Activated T-helper 1 cell treated with anti-CD3 and anti-CD28 coated beads, Interleukin-12 subunit alpha, Interleukin-12 subunit beta, Interleukin-2, Interleukin-4 antibody, amounts not matched to agents 30 ng/mL and 10 ng/mL and 1 ng/mL, durations not matched to agents 14 hours and 24 hours and 36 hours (primary cell): Measurements from ENCODE around the gene SYNE1. TPM values are rescaled to one million over a fixed set of nuclear protein-coding genes. Genes with fewer than 3 reads are reported as not detected.
A peak's percentile ranks its signal among the peaks of the same experiment; 100 is the strongest.

Experiments
- DNase-seq: peaks from one replicate; pipeline ENCODE4 v3.0.0; 2021; ENCODE audit warnings: low spot score
- H3K27ac Mint-ChIP-seq: one replicate; pipeline ENCODE4 v1.8.0; 2021; ENCODE audit warnings: mild to moderate bottlenecking, mixed read lengths
- H3K27me3 Mint-ChIP-seq: one replicate; pipeline ENCODE4 v1.8.0; 2022; ENCODE audit warnings: mild to moderate bottlenecking, moderate library complexity, mixed read lengths; ENCODE audit not compliant: insufficient read depth
- H3K36me3 Mint-ChIP-seq: one replicate; pipeline ENCODE4 v1.8.0; 2021; ENCODE audit warnings: low read depth, mixed read lengths
- H3K4me1 Mint-ChIP-seq: one replicate; pipeline ENCODE4 v1.8.0; 2021; ENCODE audit warnings: low read depth, mixed read lengths
- H3K4me3 Mint-ChIP-seq: one replicate; pipeline ENCODE4 v1.8.0; 2021; ENCODE audit warnings: mild to moderate bottlenecking, moderate library complexity, mixed read lengths
- H3K9me3 Mint-ChIP-seq: one replicate; pipeline ENCODE4 v1.8.0; 2021; ENCODE audit warnings: mixed read lengths
- intact Hi-C: fragments of 100-400 bp; cut with micrococcal nuclease; formaldehyde crosslinking; loops from one replicate; pipeline ENCODE4 v1.15.1; 2024
- total RNA-seq: library from RNA; stranded (reverse); gene quantifications from 2 replicates; pipeline ENCODE4 v1.2.3, GENCODE V29; 2022

SYNE1 gene
- total RNA-seq, 1 donor from 2014 or later, result 16.0 TPM

DNA sequence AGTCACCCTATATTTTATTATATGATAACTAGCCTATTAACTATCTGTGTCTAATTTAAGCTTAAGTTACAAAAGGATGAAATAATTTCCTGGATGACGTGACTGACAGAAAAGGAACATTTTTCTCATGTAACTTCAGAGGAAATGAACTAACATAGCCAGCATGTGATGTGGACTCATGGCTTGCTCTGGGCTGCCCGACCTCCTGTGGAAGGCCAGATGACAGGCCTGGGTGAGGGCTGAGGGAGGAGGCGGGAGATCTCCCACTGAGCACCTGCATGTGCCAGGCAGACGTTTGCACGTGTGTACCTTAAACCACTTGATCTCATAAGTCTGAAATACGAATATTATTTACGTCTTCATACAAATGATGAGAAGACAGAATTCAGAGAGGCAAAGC lies 321.1 kb downstream of the SYNE1 start:
- Mint-ChIP-seq H3K9me3 (no peaks in the 10 kb centered on the region), H3K4me3 (no peak overlapping the region), H3K36me3 (no peaks in the 10 kb centered on the region), H3K27me3 (peaks cover 31% of the 10 kb centered on the region), H3K4me1 (no peaks in the 10 kb centered on the region), H3K27ac (no peak overlapping the region)
- no peak for DNase-seq
- intact Hi-C loops, result no loop called here

DNA sequence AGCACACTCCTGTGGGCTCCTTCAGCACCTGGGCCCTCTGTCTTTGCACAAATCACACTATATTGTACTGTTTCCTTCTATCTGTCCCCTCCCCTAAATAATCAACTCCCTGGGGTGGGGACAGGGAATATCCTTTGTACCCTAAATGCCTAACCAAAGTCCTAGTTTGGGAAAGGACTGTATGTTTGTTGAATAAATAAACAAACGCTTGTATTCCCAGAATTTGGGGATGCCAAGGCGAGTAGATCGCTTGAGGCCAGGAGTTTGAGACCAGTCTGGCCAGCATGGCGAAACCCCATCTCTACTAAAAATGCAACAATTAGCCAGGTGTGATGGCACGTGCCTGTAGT lies 322.7 kb downstream of the SYNE1 start:
- Mint-ChIP-seq H3K4me1 (peaks cover 14% of the 10 kb centered on the region), H3K27me3 (peaks cover 26% of the 10 kb centered on the region), H3K36me3 (no peaks in the 10 kb centered on the region), H3K27ac (no peak overlapping the region), H3K9me3 (no peaks in the 10 kb centered on the region), H3K4me3 (no peak overlapping the region)
- intact Hi-C loops, result no loop called here
- no peak for DNase-seq

DNA sequence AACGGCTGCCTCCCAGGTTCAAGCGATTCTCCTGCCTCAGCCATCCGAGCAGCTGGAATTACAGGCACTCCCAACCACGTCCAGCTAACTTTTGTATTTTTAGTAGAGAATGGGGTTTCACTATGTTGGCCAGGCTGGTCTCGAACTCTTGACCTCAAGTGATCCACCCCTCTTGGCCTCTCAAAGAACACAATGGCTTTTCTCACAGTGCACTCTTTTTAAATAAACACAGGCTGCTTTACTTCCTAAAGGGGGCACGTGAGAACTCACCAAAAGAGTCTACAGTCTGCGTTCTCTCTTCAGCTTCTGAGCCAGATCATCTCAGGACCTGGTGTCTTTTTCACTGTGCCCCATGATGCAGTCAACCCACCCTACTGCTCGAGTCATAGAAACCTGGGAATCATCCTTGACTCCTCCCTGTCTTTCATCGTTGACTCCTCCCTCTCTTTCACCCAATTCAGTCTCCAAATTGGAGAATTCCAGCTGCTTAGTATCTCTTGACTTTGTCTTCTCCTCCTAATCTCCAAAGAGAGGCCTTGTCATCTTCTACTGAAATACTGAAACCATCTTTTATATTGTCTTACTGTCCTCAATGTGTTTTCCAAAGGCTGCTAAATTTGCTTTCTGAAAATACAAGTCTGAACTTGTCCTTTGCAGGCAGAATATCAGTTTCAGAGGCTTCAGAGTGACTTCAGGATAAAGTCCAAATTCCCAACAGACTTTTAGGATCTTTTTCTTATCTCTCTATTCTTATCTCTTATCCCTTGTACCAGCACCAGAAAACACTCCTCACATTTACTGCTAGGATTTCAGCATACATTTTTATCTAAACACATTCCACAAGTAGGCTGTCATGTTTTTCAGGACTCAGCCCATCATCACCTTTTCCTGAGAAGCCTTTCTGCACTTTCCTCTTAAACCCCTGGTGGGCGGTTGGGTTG lies 323.4 kb downstream of the SYNE1 start:
- intact Hi-C loops, result no loop called here
- H3K9me3 Mint-ChIP-seq, result no peaks in the 10 kb centered on the region

DNA sequence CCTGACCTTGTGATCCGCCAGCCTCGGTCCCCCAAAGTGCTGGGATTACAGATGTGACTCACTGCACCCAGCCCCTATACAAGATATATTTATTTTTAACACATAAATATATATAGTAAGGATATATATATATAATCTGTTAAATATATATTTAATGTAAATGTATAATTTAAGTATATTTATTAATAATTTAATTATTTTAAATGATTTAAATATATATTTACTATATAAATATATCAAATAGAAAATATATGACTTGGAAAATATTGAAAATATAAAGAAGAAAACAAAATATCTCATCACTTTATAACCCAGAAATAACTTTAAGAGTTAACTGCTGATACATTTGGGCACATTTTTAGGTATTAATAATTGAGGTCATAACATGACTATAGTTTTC lies 324.7 kb downstream of the SYNE1 start:
- Mint-ChIP-seq H3K27me3 (peaks cover 16% of the 10 kb centered on the region), H3K9me3 (no peaks in the 10 kb centered on the region), H3K36me3 (no peaks in the 10 kb centered on the region), H3K4me1 (peaks cover 25% of the 10 kb centered on the region), H3K4me3 (no peak overlapping the region), H3K27ac (no peak overlapping the region)
- intact Hi-C loops, result no loop called here
- no peak for DNase-seq

More for the DNA sequence above, 323.4 kb downstream of the SYNE1 start:
- Mint-ChIP-seq H3K4me3 (no peak overlapping the region), H3K36me3 (no peaks in the 10 kb centered on the region), H3K27me3 (peaks cover 26% of the 10 kb centered on the region), H3K27ac (no peak overlapping the region), H3K4me1 (peaks cover 19% of the 10 kb centered on the region)
- DNase-seq, result no peak

DNA sequence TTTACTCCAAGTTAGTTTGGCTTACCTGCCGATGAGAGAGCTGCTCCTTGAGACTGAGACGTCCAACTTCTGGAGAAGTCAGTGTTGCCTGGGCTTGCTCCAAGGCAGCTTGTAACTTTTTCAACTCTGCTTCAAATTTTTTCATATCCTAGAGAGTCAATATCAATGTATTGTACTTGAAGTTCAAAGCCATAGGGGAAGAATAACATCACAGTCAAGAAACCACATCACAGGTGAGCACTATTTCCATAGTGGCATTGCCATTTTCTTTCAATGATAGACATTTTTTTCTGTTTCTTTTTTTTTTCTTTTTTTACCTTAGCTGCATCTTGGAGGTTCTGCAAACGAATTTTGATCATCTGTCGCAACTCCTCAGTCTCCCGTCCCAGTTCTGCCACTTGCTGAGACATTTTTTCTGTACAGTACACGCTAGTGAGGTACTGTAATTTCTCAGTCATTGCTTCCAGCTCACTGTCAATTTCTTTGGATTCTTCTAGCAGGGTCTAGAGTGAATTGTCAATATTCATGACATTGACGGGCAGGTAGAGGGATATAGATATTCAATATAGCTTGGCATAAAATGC lies 326.7 kb downstream of the SYNE1 start:
- intact Hi-C loops, result no loop called here
- no peak overlapping the region for H3K27ac Mint-ChIP-seq
- no peaks in the 10 kb centered on the region for H3K9me3 Mint-ChIP-seq
- peaks cover 7% of the 10 kb centered on the region for H3K27me3 Mint-ChIP-seq
- H3K36me3 Mint-ChIP-seq, result no peaks in the 10 kb centered on the region
- no peak for DNase-seq
- peaks cover 25% of the 10 kb centered on the region for H3K4me1 Mint-ChIP-seq
- H3K4me3 Mint-ChIP-seq, result no peak overlapping the region

DNA sequence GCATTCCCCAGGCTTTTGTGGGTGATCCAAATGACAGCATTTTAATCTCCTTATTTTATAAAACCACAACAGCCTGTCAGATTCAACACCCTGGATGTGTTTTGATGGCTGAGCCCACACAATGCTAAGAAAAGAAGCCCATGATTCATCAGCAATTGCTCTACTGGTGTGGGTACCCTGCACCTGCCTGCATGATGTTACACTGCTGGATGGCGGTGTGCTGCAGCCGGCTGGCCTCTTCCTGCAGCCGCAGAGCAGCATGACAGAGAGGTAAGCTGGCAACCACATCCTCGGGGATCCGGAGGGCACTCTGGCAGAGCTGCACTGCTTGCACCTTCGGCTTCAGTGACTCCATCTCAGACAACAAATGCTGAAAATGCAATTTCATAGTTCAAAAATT lies 327.5 kb downstream of the SYNE1 start:
- no peaks in the 10 kb centered on the region for H3K9me3 Mint-ChIP-seq
- peaks cover 25% of the 10 kb centered on the region for H3K4me1 Mint-ChIP-seq
- intact Hi-C loops, result no loop called here
- H3K27me3 Mint-ChIP-seq, result peaks cover 9% of the 10 kb centered on the region
- no peak overlapping the region for H3K4me3 Mint-ChIP-seq
- DNase-seq, result peak; percentile 43
- no peaks in the 10 kb centered on the region for H3K36me3 Mint-ChIP-seq
- no peak overlapping the region for H3K27ac Mint-ChIP-seq

DNA sequence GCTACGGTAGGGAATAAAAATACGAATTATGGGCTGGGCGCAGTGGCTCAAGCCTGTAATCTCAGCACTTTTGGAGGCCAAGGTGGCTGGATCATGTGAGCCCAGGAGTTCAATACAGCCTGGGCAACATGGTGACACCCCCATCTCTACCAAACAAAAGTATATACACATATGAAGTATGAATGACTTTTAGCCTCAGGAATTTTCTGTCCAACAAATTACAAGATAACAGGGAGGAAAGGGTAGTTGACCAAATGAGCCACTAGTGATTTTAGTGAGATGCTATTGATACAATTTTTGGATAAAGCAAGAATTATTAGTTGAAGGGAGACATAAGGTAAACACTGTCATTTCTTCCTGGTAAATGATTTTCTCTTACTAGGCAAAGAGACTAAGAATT lies 328.2 kb downstream of the SYNE1 start:
- DNase-seq, result no peak
- Mint-ChIP-seq H3K9me3 (no peaks in the 10 kb centered on the region), H3K4me3 (no peak overlapping the region), H3K4me1 (peaks cover 25% of the 10 kb centered on the region), H3K36me3 (no peaks in the 10 kb centered on the region), H3K27me3 (peaks cover 12% of the 10 kb centered on the region), H3K27ac (no peak overlapping the region)
- intact Hi-C loops, result no loop called here

DNA sequence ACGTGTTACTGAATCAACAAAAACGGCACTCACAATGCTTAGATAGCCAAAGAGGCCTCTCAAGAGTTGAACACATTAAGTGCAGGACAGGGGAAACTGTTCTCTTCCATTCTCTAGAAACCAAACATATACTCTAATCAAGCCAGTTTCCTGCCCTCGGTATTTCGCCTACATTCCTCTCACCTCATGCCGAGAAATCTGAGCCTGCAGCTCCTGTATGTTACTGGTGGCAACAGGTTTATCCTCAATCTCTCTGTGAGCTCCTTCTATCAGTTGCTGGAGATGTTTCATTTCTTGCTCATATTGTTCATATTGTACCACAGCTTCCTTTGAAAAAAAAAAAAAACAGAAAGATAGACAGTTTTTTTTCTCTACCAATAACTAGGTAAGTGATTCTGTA lies 328.9 kb downstream of the SYNE1 start:
- no peaks in the 10 kb centered on the region for H3K9me3 Mint-ChIP-seq
- intact Hi-C loops, result no loop called here
- no peak overlapping the region for H3K4me3 Mint-ChIP-seq
- DNase-seq, result no peak
- H3K36me3 Mint-ChIP-seq, result no peaks in the 10 kb centered on the region
- H3K27ac Mint-ChIP-seq, result no peak overlapping the region
- peaks cover 12% of the 10 kb centered on the region for H3K27me3 Mint-ChIP-seq
- peaks cover 25% of the 10 kb centered on the region for H3K4me1 Mint-ChIP-seq

DNA sequence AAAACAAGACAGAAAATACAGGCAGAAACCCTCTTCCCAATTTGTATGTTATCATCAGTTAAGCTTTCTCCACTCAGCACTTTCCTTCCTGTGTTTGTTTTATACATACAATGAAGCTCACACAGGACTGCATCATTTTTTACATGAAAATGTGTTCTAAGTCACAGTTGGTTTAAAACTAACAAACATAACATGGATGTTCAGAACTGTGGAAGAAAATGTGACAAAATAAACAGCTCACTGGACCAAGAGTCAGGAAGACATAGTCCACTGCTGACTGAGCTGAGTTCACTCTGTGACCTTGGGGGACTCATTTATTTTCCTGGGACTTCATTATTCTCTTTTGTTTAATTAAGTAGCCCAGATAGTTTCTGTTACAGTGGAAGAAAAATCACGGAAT lies 331.5 kb downstream of the SYNE1 start:
- Mint-ChIP-seq H3K27ac (no peak overlapping the region), H3K36me3 (no peaks in the 10 kb centered on the region), H3K4me1 (peaks cover 41% of the 10 kb centered on the region), H3K4me3 (no peak overlapping the region), H3K9me3 (no peaks in the 10 kb centered on the region), H3K27me3 (peaks cover 7% of the 10 kb centered on the region)
- DNase-seq, result no peak
- intact Hi-C loops, result no loop called here

DNA sequence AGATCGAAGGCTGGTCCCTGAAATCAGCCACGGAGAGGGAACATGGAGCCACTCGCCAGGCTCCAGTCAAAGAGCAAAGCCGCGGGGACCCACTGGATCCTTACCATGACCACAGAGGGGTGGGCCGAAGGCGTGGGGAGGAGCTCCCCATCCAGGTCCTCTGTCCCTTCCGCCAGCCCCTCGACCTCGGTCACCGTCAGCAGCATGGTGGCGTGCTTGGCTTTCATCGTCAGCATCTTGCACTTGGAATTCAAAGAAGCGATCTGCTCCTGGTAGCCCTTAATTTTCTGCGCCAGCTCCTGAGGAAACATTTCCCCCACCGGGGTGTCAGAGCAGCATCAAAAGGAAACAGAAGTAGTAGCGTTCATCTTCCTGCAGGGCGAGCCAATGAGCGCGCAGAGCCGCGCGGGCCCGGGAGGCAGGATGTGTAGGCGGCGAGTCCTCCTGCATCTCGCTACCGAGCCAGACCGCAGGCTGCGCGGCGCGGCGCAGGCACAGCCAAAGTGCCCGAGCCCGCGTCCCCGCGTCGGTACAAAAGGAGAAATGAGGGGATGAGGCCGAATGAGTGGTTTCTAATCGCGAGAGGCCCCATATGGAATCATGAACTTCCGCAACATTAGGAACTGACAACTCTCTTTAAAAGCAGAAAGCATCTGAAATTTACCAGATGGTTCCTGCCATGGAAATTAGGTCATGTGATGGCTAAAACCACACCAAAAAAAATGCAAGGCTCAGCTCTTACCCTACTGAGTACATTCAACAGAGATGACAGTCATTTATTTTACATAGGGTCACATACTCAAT lies 335.2 kb downstream of the SYNE1 start:
- Mint-ChIP-seq H3K27me3 (peaks cover 4% of the 10 kb centered on the region), H3K4me1 (peaks cover 41% of the 10 kb centered on the region), H3K9me3 (no peaks in the 10 kb centered on the region), H3K27ac (peak overlapping the region; percentile 99), H3K36me3 (peaks cover 6% of the 10 kb centered on the region), H3K4me3 (peak overlapping the region; percentile 98)
- peak; percentile 88 for DNase-seq
- intact Hi-C loops, result loop anchor here (1.0 to 5.0 kb wide), 9 partner anchors 36 to 911 kb away; partner anchors contain the start of genes FBXO5, RMND1 and ZBTB2

DNA sequence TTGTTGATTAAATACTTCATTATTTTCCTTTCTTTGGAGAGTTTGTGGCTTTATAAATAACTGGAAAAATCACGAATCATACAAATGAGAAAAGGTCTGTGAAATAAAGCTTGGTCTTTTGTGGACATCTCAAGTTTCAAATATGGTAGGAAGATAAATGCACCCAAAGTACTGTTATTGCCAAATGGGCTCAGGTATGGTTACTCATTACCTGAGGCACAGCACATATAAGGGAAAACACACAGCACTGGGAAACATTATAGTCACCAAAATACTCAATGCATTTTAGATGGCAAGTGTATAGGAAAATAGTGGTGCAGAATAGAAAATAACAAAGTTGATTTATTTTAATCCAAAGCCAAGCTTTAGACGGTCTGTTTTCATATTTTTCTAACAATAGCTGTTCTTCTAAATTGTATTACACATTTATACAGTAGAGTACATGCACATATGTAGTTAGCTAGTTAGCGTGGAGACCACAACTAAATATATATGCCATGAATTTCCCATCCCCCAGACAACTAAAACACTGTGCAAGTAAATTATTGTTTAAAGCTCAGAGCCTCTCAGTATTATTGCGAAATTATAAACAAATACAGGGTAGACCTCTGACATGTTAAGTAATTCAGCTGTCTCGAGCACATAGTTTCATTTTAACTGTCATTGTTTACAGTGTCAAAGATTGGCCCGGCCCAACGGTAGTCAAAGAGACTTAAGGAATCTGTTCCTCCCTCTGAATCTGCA lies 336.0 kb downstream of the SYNE1 start:
- Mint-ChIP-seq H3K36me3 (peaks cover 8% of the 10 kb centered on the region), H3K4me1 (peaks cover 41% of the 10 kb centered on the region), H3K9me3 (no peaks in the 10 kb centered on the region), H3K27me3 (peaks cover 4% of the 10 kb centered on the region), H3K27ac (peak overlapping the region; percentile 99), H3K4me3 (peak overlapping the region; percentile 98)
- DNase-seq, result no peak
- intact Hi-C loops, result loop anchor here (1.0 to 5.0 kb wide), 3 partner anchors 578 to 910 kb away; partner anchors contain the start of genes FBXO5 and ZBTB2

DNA sequence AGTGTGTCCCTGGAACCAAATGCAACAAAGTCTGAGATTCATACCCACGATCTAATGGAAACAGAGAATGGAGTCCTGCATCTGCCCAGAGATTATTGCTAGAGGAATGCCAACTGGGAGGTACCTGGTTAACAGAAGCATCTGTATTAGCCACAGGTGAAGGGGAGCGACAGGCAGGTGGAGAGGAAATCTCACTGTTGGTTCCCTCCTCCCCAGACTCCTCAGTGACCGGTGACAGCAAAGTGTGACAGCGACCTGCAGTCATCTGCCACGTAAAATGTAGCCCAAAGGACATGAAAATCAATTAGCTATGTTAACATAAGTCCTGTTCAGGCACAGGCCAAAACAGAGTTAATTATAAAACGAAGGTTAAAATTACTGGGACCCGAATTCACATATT lies 336.6 kb downstream of the SYNE1 start:
- Mint-ChIP-seq H3K4me1 (peaks cover 41% of the 10 kb centered on the region), H3K4me3 (peak overlapping the region; percentile 98), H3K27me3 (peaks cover 4% of the 10 kb centered on the region), H3K27ac (peak overlapping the region; percentile 99), H3K36me3 (peaks cover 8% of the 10 kb centered on the region), H3K9me3 (no peaks in the 10 kb centered on the region)
- no peak for DNase-seq
- intact Hi-C loops, result loop anchor here (2.0 to 5.0 kb wide), 2 partner anchors 682 to 910 kb away; partner anchors contain the start of genes FBXO5 and ZBTB2
